Germinal center (tissue), 1 donor: ENCODE measurements around the gene SRSF2.
"Not testable (repeated sequence)": the region's sequence is repeated elsewhere in the genome, so short reads cannot be mapped to it uniquely, and the experiment has no call there.

ENCODE experiments used
- DNase-seq: peaks from one replicate; pipeline ENCODE4 v3.0.0; 2012; ENCODE audit warnings: mixed read lengths, low spot score

Gene SRSF2

DNA sequence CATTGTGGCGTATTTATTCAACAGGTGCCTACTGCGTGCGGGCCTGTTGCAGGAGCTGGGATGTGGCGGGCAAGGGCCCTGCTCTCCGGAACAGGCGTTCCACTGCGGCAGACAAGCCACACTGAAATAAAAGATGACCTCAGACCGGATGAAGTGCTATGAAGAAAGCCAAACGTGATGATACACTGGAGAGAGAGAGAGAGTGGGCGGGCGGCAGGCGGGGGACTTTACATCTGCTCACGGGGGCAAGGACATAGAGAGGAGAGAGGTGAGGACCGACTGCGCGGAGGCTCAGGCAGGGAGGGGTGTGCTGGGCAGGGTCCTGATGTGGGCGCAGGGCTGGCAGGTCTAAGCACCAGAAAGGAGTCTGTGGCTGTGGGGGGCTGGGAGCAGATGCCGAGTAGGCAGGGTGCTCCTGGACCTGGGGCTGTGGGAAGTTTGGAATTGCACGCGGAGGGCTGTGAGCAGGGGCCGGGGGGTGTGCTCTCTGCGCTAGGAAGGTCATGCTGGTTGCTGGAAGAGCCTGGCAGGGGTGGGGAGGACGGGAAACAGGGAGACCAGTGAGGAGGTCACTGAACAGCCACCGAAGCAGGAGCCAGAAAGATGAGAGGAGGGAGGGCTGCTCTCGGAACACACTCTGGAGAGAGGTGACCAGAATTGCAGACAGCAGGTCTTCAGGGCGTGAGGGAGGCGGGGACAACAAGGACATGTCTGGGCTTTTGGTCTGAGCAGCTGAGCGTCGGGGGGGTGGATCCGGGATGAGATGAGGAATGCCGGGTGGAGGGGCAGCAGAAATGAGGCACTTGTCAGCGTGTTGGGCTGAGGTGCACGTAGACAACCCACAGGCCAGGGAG, 36.3 kb downstream of the SRSF2 start:
- DNase-seq = no peak

DNA sequence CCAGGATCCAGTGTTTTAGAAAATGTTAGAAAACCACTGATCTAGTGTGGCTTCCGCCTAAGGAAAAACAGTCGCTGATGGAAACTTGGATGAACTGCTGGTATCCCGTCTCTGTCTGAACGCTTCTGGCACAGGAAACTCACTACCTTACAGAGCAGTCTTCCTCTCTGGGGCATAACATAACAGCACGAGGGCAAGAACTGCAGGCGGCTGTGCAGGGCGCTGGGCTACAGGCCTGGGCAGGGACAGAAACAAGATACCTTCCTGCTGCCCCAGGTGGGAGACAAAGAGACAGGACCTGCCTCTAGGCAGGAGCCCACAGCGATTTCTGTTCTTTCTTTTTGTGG, 36.9 kb downstream of the SRSF2 start:
- DNase-seq = no peak

DNA sequence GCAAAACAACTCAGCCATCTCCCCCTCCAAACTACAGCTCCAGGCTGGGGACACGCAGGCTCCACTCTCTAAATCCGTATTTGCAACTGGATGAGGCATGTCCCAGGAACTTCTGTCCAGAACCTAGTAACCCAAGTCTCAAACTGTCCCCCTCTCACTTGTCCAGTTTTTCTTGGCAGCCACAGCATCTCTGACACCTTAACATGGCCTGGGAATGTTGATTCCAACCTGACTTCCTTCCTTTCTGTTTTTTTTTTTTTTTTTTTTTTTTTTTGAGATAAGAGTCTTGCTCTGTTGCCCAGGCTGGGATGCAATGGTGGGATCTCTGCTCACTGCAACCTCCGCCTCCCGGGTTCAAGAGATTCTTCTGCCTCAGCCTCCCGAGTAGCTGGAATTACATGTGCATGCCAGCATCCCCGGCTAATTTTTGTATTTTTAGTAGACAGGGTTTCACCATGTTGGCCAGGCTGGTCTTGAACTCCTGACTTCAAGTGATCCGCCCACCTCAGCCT, 38.6 kb downstream of the SRSF2 start:
- not testable (repeated sequence) for DNase-seq

DNA sequence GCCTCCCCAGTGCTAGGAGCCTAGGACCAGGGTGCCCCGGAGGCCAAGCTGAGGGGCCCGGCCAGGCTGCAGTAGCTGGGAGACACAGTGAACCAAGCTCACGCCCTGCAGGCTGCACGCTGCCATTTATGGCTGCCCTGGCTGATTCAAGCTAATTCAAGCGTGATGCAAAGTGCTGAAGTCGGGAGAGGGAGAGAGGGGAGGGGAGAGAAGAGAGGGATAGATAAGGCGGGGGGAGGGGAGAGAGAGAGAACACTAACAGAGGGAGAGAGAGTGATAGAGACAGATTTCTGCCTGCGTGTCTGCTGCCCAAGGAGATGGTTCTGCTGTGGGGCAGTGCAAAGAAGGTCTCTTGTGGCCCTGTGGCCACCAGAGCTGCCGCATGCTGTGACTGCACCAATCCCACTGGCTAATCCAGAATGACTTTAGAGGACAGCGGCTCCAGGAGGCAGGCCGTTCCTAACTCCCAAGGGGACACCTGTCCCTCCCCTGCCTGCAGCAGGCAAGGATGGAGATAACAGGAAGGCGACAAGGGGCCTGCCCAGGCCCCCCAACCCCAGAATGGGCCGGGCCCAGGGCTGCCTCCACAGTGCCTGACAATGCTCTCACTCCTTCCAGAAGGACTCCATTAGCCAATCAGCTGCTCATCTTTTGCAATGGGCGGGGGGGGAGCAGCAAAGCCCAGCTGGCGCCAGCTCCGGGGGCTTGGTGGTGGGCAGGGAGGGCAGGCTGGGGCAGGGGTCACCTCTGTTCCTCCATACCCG, 39.2 kb downstream of the SRSF2 start:
- no peak for DNase-seq

DNA sequence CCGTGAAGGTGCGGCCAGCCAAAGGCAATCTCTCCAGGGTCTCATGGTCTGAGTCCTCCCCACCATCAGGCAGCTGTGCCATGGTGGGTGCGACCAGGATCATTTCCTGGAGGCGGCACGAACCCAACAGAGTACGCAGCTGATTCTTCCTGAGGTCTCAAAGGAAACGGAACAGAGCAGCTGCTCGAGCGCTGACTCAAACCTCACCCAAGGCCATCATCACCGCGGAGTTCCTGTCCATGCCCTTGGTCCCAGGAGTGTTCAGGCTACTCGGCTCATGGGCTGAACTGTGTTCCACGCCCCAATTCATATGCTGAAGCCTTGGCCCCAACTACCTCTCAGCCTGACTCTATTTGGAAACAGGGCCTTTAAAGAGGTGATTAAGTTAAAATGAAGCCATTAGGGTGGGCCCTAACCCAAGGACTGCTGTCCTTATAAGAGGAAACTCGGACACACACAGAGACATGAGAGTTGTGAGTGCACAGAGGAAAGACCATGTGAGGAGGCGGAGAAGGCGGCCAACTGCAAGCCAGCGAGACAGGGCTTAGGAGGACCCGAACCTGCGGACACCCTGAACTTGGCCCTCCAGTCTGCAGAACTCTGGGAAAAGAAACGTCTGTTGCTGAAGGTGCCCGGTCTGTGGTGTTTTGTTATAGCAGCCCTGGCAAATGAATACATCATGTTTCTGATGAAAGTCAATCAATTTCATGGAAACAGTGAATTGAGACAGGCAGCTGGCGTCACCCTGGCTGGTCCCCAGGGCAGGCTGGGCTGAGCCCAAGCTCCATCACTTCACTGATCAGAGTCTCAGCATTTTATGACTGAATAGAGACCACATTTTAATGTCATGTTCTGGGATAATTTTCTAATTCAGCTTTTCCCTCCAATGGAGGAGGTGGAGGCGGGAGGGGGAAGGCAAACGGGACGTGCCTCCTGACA, 40.1 kb downstream of the SRSF2 start:
- DNase-seq = no peak

DNA sequence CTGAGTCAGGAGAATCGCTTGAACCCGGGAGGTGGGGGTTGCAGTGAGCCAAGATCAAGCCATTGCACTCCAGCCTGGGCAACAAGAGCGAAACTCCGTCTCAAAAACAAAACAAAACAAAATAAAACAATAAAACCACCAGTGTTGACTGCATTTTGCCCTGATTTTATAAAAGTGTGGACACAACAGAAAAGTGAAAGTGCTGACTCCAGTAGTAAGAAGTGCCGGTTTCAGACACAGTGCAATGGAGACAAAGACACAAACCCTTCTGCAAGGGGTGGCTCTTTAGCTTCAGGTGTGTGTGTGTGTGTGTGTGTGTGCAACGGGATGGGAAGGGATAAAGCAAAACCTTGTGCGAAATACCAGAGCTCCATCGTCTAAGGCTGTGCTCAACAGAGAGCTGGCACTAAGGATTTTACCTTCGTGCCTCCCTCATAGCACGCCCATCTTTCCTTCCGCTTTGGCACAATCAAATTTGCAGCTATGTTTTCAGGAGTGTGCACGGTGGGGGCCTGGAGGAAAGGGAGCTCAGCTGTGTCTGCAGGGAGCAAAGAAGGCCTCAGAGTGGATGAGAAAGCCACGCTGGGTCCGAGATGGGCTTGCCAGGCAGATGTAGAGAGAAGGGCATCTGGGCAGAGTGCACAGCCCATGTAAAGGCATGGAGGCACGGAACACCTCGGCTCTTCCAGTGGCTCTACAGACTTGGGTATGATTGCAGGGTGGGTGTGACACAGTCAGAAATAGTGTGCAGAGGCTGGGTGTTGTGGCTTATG, 41.9 kb downstream of the SRSF2 start:
- no peak for DNase-seq

DNA sequence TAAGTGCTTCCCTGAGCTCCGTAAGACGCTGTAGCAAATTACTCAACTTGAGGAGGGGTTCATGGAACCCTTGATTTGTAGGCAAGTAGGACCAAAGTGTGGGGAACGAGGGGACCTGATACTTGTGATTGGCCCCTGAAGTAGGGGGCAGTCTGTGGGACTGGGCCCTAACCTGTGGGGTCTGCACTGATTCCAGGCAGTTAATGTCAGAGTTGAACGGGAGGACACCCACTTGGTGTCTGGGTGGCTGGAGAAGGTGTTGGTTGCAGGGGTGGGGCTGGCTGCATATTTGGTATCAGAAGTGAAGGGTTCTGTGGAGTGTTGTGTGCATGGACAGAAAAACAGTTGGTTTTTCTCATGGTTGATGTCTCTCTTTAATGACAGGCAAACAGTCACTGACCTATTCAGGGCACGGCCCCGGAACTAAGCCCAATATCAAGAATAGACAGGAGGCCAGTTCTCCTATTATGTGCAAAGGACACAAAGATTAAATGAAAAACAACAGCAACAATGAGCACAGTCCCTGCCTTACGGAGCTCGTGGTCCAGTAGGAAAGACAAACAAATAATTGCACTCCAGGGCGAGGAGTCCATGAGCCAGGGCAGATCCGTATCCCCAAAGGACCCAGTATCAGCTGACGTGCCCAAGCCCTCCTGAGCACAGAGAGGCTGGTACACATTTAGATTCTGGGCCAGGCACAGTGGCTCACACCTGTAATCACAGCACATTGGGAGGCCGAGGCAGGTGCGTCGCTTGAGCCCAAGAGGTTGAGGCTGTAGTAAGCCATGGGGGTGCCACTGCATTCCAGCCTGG, 45.5 kb downstream of the SRSF2 start:
- no peak for DNase-seq

DNA sequence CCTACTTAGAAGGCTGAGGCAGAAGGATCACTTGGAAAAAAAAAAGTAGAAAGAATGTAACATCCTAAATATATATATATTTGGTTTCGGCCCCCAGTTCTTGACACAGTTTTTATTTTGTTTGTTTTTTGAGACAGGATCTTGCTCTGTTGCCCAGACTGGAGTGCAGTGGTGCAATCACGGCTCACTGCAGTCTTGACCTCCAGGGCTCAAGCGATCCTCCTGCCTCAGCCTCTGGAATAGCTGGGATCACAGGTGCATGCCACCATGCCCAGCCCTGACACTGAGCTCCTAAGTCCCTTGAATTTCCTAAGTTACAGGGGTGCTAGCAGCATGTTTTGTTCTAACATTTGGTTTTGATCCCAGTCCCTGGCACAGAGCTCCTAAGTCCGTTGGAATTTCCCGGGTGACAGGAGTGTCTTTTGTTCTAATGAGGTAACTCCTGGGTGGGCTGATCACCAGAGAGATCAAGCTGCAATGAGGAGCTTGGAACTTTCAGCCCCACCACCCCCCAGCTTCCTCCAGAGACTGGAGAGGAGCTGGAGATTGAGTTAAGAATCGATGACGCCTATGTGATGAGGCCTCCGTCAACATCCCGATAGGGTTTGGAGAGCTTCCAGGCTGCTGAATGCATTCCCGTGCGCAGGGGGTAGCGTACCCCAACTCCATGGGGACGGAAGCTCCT, 46.4 kb downstream of the SRSF2 start:
- no peak for DNase-seq

DNA sequence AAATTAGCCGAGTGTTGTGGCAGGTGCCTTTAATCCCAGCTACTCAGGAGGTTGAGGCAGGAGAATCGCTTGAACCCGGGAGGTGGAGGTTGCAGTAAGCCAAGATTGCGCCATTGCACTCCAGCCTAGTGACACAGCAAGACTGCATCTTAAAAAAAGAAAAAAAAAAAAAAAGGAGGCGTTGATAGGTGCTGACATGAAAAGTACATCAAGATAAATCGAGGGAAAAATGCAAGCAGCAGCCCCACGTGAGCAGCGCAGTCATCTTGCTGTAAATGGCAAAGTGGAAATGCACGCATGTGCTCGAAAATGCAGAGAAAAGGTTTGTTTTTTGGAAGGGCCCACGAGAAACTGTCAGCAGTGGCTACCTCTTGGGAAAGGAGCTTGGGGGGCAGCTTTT, 47.3 kb downstream of the SRSF2 start:
- no peak for DNase-seq

DNA sequence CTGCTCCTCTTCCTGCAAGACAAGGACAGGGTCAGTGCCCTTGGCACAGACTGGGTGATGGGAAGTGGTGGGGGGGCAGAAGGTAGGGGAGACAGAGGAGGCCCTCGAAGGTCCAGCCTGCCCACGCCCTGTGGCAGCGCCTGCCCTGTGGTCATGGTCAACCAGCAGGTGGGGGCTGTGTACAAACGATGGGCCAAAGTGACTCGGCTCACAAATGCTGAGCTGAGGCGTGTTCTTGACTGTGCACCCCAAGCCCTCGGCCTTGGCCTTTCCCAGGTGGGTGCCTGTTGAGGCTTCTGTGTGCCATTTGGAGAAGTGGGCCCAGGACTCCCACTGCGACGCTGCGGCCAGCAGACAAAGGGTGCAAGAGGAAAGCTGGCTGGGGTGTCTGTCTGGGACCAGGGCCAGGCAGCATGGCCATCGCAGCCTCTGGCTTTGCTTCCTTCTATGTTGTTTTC, 48.9 kb downstream of the SRSF2 start:
- DNase-seq = no peak

DNA sequence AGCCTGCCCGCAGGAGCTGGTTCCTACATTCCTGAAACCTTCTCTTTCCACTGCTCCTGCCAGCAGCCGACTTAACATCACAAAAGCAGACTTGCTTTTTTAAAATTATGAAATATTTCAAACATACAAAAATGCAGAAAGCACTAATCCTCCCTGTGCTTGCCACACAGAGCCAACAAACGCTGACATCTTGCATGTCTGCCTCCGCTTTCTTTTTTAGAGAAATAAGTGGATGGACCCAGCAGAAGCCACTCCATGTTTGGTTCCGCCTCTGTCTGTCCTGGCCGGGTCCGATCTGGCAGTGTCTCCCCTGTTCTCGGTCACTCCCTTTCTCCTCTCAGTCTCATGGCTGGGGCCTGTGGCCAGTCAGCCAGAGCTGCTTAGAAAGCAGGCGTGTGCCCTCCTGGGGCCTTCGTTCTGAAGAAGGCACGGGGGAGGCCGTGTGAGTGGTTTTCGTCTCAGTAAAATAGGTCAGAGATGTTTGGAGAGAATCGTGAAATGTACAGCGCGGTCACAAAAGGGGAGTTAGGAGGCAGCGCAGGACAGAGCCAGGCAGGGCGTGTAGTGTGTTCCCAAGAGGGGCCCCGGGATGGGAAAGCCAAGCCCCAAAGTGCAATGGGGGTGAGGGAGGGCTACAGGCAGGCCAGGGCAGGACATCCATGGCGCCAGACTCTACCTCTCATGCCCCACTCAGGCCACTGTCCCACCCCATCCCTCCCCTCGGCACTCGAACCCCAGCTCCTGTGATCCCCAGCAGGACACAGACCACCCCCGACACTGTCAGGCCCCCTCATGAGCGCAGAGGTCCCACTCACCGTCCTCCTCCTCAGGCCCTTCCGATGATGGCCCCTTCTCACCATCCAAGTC, 49.6 kb downstream of the SRSF2 start:
- no peak for DNase-seq

DNA sequence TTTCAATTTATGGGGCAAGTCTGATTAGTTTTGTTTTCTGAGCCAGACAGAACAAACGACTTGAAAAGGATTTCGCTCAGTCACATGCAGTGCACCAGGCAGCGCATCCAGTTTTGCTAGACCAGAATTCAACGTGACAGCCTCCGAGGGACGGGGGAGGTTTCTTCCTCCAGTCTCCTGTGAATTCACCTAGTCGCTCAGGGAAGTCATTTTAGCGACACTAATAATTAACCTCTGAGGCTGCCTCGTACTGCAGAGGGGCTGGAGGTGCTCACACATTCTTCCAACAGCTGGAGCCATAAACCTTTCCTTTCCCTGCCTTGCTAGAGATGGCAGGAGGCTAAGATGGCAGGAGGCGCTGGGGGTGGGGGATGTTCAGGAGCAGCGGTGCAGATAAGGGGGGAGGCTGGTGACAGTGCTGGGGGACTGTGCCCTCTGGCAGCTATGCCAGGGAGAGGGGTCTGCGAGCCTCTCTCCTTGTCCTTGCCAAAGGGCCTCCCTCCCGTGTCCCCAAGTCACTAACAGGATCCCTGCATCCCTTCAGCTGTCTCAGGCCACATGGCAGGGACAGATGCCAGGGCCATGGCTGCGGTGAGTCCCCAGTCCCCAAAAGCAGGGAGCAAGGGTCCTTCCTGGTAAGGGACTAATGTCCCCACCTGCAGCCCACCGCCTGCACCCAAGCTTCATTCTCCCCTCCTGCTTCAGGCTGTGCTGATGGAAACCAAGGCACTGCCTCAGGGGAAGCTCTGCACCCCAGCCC, 50.4 kb downstream of the SRSF2 start:
- no peak for DNase-seq

DNA sequence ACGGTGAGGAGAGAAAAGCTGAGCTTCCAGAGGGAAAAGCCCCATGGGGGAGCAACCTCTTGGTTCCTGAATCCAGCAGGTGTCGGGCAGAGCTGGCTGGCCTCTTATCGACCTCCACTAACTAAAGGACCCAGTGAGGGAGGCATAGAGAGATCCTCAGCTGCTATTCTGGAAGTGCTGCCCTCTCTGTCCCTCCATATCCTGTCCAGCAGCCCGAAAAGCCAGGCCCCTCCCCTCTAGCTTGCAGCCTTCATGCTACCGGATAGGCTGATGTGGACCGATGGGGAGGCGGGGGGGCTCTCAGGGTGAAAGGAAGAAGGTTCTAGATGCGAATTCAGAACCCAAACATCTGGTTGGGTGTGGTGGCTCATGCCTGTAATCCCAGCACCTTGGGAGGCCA, 51.3 kb downstream of the SRSF2 start:
- DNase-seq = no peak

DNA sequence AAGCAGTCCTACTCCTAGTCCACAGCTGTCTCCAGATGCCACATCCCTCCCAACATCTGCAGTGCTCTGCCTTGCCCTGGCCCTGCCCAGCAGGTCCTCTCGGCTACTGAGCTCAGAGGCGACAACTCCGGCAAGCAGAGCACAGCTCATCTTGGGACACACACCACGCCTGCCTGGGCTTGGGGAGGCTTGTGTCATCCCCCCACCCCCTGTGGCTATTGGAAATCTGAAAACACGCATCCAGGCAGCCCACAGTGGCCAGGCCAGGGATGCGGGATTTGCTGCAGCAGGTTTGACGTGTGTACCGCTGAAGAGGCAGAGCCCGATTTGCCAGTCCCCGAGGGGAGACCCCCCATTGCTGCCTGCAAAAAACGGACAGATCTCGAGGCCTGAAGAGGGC, 51.8 kb downstream of the SRSF2 start:
- no peak for DNase-seq

DNA sequence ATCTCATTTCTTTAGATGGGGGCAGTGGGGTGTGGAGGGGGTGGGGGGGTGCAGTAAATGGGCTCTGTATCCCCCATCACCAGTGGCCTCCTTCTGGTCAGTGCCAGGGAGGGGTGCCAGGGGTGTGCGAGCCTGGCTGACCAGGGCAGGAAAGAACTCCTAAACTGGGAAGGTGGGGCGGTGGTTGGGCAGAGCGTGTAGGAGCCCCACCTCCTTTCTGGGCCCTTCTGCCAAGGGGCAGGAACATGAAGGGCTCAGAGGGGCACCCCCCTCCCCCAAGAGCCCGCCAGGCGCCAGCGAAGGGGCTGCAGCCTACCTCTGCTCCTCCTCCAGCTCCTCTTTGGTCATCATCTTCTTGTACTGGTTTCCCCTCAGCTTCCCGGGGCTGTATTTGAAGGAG, 52.4 kb downstream of the SRSF2 start:
- DNase-seq = no peak
